NCI-H146 treated with DMSO at 0.1 percent for 48 hours (cell line): Measurements from ENCODE around the gene LPIN3.
"Not testable (repeated sequence)": the region's sequence is repeated elsewhere in the genome, so short reads cannot be mapped to it uniquely, and the experiment has no call there.

ENCODE experiments used
- DNase-seq: peaks from one replicate; lab custom pipeline; 2025; ENCODE audit not compliant: unreplicated experiment; lab: John Stamatoyannopoulos, UW

The LPIN3 gene

GRCh38 chr20:41340327-41341055, at the start of gene LPIN3:
TSS of gene LPIN3 (plus strand) at chr20:41340821. CDS start at chr20:41345804, 4,983 bp downstream.
- peak; percentile 87 for DNase-seq

- no peak for DNase-seq
Observed at GRCh38 chr20:41293269-41294037, 47.2 kb upstream of the LPIN3 start.

- no peak for DNase-seq
Observed at GRCh38 chr20:41299899-41300298, 40.7 kb upstream of the LPIN3 start.

- DNase-seq: no peak
Observed at GRCh38 chr20:41300383-41300782, 40.2 kb upstream of the LPIN3 start.

- no peak for DNase-seq
Observed at GRCh38 chr20:41300886-41301285, 39.7 kb upstream of the LPIN3 start.

- DNase-seq: no peak
Observed at GRCh38 chr20:41304002-41304401, 36.6 kb upstream of the LPIN3 start.

- no peak for DNase-seq
Observed at GRCh38 chr20:41304424-41305079, 36.1 kb upstream of the LPIN3 start.

GRCh38 chr20:41306061-41306727, 34.4 kb upstream of the LPIN3 start:
- DNase-seq: no peak

- DNase-seq: no peak
Observed at GRCh38 chr20:41307021-41307420, 33.6 kb upstream of the LPIN3 start.

- DNase-seq: no peak
Observed at GRCh38 chr20:41308290-41308711, 32.3 kb upstream of the LPIN3 start.

- no peak for DNase-seq
Observed at GRCh38 chr20:41308726-41309413, 31.8 kb upstream of the LPIN3 start.

GRCh38 chr20:41309817-41310216, 30.8 kb upstream of the LPIN3 start:
- DNase-seq: no peak

GRCh38 chr20:41312009-41312408, 28.6 kb upstream of the LPIN3 start:
- DNase-seq: not testable (repeated sequence)

GRCh38 chr20:41314386-41314785, 26.2 kb upstream of the LPIN3 start:
- no peak for DNase-seq

- no peak for DNase-seq
Observed at GRCh38 chr20:41316051-41316450, 24.6 kb upstream of the LPIN3 start.

GRCh38 chr20:41316602-41317545, 23.7 kb upstream of the LPIN3 start:
- peak; percentile 54 for DNase-seq

GRCh38 chr20:41317546-41318270, 22.9 kb upstream of the LPIN3 start, which contains the start of gene ZHX3:
TSS of gene ZHX3 (minus strand) at chr20:41317731. CDS start at chr20:41204916, 112,815 bp downstream.
- peak; percentile 92 for DNase-seq

- peak; percentile 27 for DNase-seq
Observed at GRCh38 chr20:41318271-41318649, 22.4 kb upstream of the LPIN3 start.

GRCh38 chr20:41320441-41320840, 20.2 kb upstream of the LPIN3 start:
- no peak for DNase-seq
